IPS-15b (cell line): ENCODE results near the gene CACNG1.

Experiments used
- H3K27me3 ChIP-seq: one replicate; pipeline ENCODE4 v1.6.1; 2013; ENCODE audit warnings: low read length; ENCODE audit not compliant: control insufficient read depth, insufficient read depth
- H3K36me3 ChIP-seq: one replicate; pipeline ENCODE4 v1.6.1; 2013; ENCODE audit warnings: low read length; ENCODE audit not compliant: control insufficient read depth, insufficient read depth
- H3K4me1 ChIP-seq: one replicate; pipeline ENCODE4 v1.6.1; 2013; ENCODE audit warnings: mild to moderate bottlenecking, low read length; ENCODE audit not compliant: control insufficient read depth, insufficient read depth
- H3K4me3 ChIP-seq: one replicate; pipeline ENCODE4 v1.5.1; 2013; ENCODE audit warnings: low read depth, low read length
- H3K9ac ChIP-seq: one replicate; pipeline ENCODE4 v1.6.1; 2013; ENCODE audit warnings: low read depth, mild to moderate bottlenecking, low read length
- H3K9me3 ChIP-seq: one replicate; pipeline ENCODE4 v1.6.1; 2013; ENCODE audit warnings: mild to moderate bottlenecking, low read length; ENCODE audit not compliant: control insufficient read depth, insufficient read depth

The CACNG1 gene

GRCh38 chr17:67054011-67054591, 9.7 kb downstream of the CACNG1 start:
- Histone ChIP-seq H3K4me1 (no peaks in the 10 kb centered on the region), H3K27me3 (no peaks in the 10 kb centered on the region), H3K36me3 (no peaks in the 10 kb centered on the region), H3K4me3 (no peak overlapping the region), H3K9me3 (no peaks in the 10 kb centered on the region), H3K9ac (no peak overlapping the region)

GRCh38 chr17:67054608-67055007, 10.3 kb downstream of the CACNG1 start:
- no peak overlapping the region for H3K9ac ChIP-seq
- no peak overlapping the region for H3K4me3 ChIP-seq
- no peaks in the 10 kb centered on the region for H3K9me3 ChIP-seq
- H3K27me3 ChIP-seq, result no peaks in the 10 kb centered on the region
- H3K4me1 ChIP-seq, result no peaks in the 10 kb centered on the region
- H3K36me3 ChIP-seq, result no peaks in the 10 kb centered on the region

- Histone ChIP-seq H3K9me3 (no peaks in the 10 kb centered on the region), H3K27me3 (no peaks in the 10 kb centered on the region), H3K9ac (no peak overlapping the region), H3K36me3 (no peaks in the 10 kb centered on the region), H3K4me1 (no peaks in the 10 kb centered on the region), H3K4me3 (no peak overlapping the region)
Observed at GRCh38 chr17:67055041-67055443, 10.7 kb downstream of the CACNG1 start.

- Histone ChIP-seq H3K27me3 (no peaks in the 10 kb centered on the region), H3K9me3 (no peaks in the 10 kb centered on the region), H3K4me1 (no peaks in the 10 kb centered on the region), H3K9ac (no peak overlapping the region), H3K4me3 (no peak overlapping the region), H3K36me3 (no peaks in the 10 kb centered on the region)
Observed at GRCh38 chr17:67055811-67056745, 11.7 kb downstream of the CACNG1 start.

- Histone ChIP-seq H3K4me3 (no peak overlapping the region), H3K4me1 (no peaks in the 10 kb centered on the region), H3K36me3 (no peaks in the 10 kb centered on the region), H3K9ac (no peak overlapping the region), H3K27me3 (no peaks in the 10 kb centered on the region), H3K9me3 (no peaks in the 10 kb centered on the region)
Observed at GRCh38 chr17:67056746-67057490, 12.6 kb downstream of the CACNG1 start.

- Histone ChIP-seq H3K27me3 (no peaks in the 10 kb centered on the region), H3K9ac (no peak overlapping the region), H3K4me1 (no peaks in the 10 kb centered on the region), H3K9me3 (no peaks in the 10 kb centered on the region), H3K4me3 (no peak overlapping the region), H3K36me3 (no peaks in the 10 kb centered on the region)
Observed at GRCh38 chr17:67058036-67058435, 13.7 kb downstream of the CACNG1 start.

GRCh38 chr17:67059372-67059771, 15.0 kb downstream of the CACNG1 start:
- no peak overlapping the region for H3K9ac ChIP-seq
- no peaks in the 10 kb centered on the region for H3K36me3 ChIP-seq
- H3K9me3 ChIP-seq, result no peaks in the 10 kb centered on the region
- H3K4me1 ChIP-seq, result no peaks in the 10 kb centered on the region
- no peaks in the 10 kb centered on the region for H3K27me3 ChIP-seq
- H3K4me3 ChIP-seq, result no peak overlapping the region

GRCh38 chr17:67063141-67063540, 18.8 kb downstream of the CACNG1 start:
- no peaks in the 10 kb centered on the region for H3K4me1 ChIP-seq
- H3K36me3 ChIP-seq, result no peaks in the 10 kb centered on the region
- H3K4me3 ChIP-seq, result no peak overlapping the region
- H3K27me3 ChIP-seq, result no peaks in the 10 kb centered on the region
- no peak overlapping the region for H3K9ac ChIP-seq
- H3K9me3 ChIP-seq, result no peaks in the 10 kb centered on the region

- no peak overlapping the region for H3K9ac ChIP-seq
- no peaks in the 10 kb centered on the region for H3K9me3 ChIP-seq
- H3K4me1 ChIP-seq, result no peaks in the 10 kb centered on the region
- H3K4me3 ChIP-seq, result no peak overlapping the region
- no peaks in the 10 kb centered on the region for H3K36me3 ChIP-seq
- H3K27me3 ChIP-seq, result no peaks in the 10 kb centered on the region
Observed at GRCh38 chr17:67066717-67067116, 22.4 kb downstream of the CACNG1 start.

- no peaks in the 10 kb centered on the region for H3K4me1 ChIP-seq
- H3K9me3 ChIP-seq, result no peaks in the 10 kb centered on the region
- no peak overlapping the region for H3K4me3 ChIP-seq
- H3K27me3 ChIP-seq, result no peaks in the 10 kb centered on the region
- H3K9ac ChIP-seq, result no peak overlapping the region
- no peaks in the 10 kb centered on the region for H3K36me3 ChIP-seq
Observed at GRCh38 chr17:67067571-67068482, 23.5 kb downstream of the CACNG1 start.

- H3K4me3 ChIP-seq, result no peak overlapping the region
- H3K4me1 ChIP-seq, result no peaks in the 10 kb centered on the region
- H3K36me3 ChIP-seq, result no peaks in the 10 kb centered on the region
- no peaks in the 10 kb centered on the region for H3K27me3 ChIP-seq
- H3K9ac ChIP-seq, result no peak overlapping the region
- no peaks in the 10 kb centered on the region for H3K9me3 ChIP-seq
Observed at GRCh38 chr17:67068999-67069398, 24.6 kb downstream of the CACNG1 start.
